NCI-H510A treated with DMSO at 0.1 percent for 48 hours (cell line): ENCODE results near the gene MTIF2.
A peak's percentile ranks its signal among the peaks of the same experiment; 100 is the strongest.
"Not testable (repeated sequence)": the region's sequence is repeated elsewhere in the genome, so short reads cannot be mapped to it uniquely, and the experiment has no call there.

ENCODE experiments used
- DNase-seq: peaks from one replicate; lab custom pipeline; 2025; lab: John Stamatoyannopoulos, UW

MTIF2 gene

DNA sequence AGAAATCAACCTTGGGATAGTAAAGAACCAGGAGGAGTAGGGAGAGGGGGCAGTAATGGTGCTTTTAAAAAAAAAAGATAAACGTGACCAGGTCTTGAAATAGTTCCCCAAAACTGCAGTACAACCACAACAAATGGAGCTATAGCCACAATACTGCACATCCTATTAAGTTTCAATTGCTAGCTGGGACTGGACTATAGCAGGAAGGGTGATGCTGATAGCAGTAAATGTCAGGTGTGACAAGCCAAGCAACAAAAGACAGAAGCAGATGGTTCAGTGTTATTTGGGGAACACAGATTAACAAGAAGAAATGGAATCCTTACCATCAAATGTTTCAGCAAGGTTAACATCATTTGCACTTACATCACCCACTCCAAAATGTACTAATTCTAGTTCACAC lies 26.4 kb downstream of the MTIF2 start:
- no peak for DNase-seq

DNA sequence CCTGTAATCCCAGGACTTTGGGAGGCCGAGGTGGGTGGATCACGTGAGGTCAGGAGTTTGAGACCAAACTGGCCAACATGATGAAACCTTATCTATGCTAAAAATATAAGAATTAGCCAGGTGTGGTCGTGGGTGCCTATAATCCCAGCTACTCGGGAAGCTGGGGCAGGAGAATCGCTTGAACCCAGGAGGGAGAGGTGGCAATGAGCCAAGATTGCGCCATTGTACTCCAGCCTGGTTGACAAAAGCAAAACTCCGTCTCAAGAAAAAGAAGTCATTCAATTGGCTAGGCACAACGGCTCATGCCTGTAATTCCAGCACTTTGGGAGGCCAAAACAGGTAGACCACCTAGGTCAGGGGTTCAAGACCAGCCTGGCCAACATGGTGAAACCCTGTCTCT lies 27.4 kb downstream of the MTIF2 start:
- not testable (repeated sequence) for DNase-seq

DNA sequence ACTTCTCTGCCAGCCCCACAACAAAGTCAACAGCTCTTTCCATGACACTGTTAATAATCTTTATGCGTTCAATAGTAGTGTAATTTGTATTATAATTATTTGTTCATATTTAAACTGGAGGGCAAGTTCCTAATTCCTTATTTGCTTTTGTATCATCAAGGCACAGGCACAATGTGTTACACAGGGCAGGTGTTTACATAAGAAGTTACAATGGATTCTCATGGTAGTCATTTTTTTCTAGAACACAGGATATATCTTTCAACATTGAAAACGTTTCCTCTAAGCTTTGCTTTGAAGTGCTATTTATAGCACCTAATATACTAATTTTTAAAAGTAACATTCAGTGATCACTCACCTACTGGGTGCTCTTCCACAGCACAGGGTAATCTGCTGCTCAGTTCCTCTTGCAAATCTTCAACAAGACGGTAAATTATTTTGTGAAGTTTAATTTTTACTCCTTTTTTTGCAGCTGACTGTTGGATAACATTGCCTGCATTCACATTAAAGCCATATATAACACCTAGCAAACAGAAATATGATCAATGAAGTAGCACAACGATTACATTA lies 29.3 kb downstream of the MTIF2 start:
- peak; percentile 26 for DNase-seq

GRCh38 chr2:55236992-55237543 lies 32.0 kb downstream of the MTIF2 start:
- DNase-seq: no peak

DNA sequence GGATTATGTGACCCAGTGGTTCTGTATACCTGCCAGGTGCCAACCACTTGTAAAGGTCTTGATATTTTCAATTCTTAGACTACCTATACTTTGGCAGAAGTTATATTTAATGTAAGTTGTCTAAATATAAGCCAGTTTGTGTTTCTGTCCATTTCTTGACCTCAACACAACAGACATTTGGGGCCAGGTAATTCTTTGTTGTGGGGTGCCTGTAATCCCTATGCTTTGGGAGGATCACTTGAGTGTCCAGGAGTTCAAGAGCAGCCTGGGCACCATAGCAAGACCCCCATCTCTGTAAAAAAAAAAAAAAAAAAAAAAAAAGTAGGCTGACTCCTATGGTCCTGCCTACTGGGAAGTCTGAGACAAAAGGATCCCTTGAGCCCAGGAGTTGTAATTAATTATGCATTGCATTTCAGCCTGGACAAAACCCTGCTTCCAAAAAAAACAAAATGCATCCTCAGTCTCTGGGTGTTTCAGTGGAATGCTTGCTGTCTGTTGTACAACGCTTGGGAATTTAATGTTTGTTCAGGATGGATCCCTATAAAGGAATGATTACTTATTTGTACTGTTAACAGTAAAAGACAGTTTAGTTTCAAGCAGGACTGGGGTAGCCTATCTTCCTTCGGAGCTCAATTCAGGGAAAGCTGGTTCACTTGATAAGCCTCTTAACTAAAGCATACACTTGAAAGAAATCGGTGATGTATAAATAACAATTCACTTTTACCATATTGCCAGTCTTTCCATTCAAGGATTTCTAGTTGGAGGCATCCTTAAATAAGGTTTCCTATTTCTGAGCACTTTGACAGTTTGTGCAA lies 33.1 kb downstream of the MTIF2 start:
- DNase-seq: no peak

- DNase-seq: no peak
These were observed 35.4 kb downstream of the MTIF2 start for GRCh38 chr2:55233658-55233940.

DNA sequence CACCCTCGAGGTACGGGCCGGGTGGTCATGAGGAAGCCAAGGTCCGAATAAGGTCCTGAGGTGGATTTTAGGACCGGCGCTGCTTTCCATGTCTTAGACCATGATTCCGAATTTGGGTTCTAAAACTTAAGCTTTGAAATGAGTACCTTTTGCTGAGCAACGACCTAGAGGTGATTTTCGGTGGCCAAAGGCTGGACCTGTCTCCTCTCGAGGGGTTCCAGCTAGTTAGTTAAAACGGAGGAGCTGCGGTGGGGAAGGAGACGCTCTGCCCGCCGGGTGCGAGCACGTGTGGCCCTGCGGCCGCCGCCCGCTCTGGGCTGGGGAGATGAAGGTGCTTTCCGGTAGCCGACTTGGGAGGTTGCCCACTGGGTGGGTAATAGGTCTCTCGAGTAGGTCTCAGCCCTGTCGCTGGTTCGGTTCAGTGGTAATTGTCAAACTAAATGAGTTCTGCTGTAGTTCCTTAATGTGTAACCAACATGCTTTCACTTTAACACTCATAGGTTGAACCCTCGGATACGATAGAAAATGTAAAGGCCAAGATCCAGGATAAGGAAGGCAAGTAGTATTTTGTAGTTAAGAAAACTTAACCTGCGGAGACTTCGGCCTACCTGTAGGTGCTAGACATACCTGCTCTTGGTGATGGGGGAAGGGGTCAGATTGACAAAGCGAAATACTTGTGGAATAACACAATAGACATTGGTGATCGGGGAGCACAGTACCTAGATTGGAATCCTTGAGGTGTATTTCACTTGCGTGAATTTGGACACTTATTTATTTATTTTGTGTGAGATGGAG lies 36.0 kb downstream of the MTIF2 start:
- no peak for DNase-seq

DNA sequence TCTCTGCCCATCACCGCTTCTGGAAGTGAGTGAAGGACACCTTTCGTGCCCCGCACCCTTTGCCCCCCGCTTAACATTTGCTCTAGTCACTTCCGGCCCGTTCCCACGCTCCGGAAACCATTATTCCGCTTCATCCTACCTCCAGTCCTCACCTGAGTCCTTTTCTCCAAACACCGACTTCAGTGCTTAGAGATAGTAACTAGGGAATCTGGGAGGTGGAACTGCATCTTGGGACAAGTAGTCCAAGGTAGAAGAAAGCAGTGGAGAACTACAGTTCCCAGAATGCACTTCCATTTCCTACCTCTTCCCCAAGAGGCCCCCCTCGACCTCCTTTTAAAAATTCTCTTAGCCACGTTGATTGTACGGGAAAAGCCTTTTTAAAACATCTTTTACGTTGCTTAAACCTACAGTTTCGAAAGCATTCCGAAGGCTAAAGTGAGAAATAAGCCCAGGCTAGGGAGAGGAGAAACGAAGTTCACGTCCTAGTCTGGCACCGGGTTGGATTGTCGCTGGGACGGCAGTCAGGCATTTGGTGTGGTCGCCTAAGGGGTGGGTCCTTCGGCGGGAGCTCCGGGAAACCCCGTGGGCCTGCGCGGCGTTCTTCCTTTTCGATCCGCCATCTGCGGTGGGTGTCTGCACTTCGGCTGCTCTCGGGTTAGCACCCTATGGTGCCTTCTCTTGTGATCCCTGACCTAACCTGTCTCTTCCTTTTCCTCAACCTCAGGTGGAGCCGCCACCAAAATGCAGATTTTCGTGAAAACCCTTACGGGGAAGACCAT lies 36.8 kb downstream of the MTIF2 start, which contains the start of the genes CLHC1 and RPS27A:
Gene CLHC1, minus strand, starts transcription at position 210 of the 779 bp plus-strand sequence. CDS start 9,882 bp downstream, outside the sequence.
Gene RPS27A, plus strand, starts transcription at position 605 of the 779 bp plus-strand sequence. Its CDS starts 137 bp downstream, at position 742.
- DNase-seq: peak; percentile 99

- peak; percentile 79 for DNase-seq
These were observed 37.4 kb downstream of the MTIF2 start for GRCh38 chr2:55231546-55232083.

DNA sequence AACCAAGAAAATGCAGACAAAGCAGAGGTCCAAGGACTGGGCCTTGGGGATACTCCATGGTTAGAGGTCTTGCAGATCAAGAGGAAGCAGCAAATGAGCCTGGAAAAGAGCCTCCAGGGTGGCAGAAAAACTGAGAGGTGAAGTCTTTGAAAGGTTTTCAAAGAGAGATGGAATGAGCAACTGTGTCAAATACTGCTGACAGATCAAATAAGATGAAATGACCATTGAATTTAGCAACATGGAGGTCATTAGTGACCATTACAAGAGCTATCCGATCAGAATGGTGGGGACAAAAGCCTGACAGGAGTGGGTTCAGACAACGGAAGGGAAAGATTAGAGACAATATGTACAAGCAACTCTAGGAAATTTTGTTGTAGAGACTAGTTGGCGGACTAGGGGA lies 38.5 kb downstream of the MTIF2 start:
- DNase-seq: no peak

- DNase-seq: no peak
These were observed 39.8 kb downstream of the MTIF2 start for GRCh38 chr2:55229221-55229620.

- no peak for DNase-seq
These were observed 40.8 kb downstream of the MTIF2 start for GRCh38 chr2:55228226-55228563.

DNA sequence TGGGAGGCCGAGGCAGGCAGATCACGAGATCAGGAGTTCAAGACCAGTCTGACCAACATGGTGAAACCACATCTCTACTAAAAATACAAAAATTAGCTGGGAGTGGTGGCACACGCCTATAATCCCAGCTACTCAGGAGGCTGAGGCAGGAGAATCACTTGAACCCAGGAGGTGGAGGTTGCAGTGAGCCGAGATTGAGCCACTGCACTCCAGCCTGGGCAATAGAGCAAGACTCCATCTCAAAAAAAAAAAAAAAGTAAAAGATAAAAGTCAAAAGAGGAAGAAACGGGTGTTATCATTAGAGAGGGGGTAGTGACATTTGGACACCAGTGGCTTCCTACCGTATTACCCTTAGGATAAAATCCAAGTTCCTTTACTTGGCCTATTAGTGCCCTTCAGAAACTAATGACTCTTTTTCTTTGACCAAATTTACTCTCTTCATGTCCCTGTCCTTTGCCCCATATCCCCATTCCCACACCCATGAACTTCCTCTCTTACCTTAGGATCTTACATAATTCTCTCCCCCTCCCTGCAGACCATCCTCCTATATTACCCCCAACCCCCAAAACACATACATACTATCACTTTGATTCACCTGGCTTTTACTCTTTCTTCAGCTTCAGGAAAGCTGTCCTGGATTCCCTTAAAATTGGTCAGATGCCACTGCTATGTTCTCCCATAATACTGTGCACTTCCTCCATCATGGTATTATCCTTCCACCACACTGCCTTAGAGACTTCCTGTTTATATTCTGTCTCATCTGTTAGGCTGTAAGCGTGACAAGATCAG lies 41.4 kb downstream of the MTIF2 start:
- DNase-seq: not testable (repeated sequence)

DNA sequence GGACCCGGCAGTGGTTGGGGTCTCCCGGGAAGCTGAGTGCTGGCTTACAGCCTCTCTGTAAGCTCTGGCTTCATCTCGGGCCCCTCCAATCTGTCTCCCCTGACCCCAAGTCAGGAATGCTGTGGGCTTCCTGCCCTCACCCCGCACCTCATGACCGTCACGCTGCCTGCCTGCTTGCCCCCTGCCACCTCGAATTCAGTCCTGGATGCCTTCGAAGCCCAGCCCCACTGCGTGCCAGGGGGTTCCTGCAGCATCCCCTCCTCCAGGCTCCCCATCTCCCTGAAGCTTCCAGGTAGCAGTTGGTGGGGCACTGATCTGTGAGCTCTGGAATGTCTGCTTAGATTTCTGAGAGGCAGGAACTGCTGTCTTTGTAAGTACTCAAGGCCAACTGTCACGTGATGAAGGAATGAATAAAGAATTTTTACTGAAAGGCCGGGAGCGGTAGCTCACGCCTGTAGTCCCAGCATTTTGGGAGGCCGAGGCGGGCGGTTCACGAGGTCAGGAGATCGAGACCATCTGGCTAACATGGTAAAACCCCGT lies 43.5 kb downstream of the MTIF2 start:
- DNase-seq: no peak

GRCh38 chr2:55224761-55225261 lies 44.2 kb downstream of the MTIF2 start:
- no peak for DNase-seq

- no peak for DNase-seq
These were observed 44.9 kb downstream of the MTIF2 start for GRCh38 chr2:55223958-55224760.

DNA sequence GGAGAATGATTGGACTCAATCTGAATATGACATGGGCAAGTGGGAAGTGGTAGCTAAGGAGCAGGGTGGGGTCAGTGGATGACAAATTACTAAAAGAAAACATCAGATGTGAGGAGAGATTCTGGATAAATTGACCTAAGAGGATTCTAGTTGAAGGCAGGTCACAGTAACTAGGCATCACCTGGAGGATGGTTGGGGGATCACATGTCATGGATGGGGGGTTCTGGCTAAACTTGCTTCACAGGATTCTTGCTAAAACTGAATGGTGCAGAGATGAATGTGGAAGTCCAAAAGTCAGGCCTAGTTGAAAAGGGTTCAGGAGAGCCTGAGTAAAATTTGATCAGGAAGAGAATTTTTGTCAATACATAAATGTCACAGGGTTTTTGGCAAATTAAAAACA lies 55.2 kb downstream of the MTIF2 start:
- DNase-seq: no peak

DNA sequence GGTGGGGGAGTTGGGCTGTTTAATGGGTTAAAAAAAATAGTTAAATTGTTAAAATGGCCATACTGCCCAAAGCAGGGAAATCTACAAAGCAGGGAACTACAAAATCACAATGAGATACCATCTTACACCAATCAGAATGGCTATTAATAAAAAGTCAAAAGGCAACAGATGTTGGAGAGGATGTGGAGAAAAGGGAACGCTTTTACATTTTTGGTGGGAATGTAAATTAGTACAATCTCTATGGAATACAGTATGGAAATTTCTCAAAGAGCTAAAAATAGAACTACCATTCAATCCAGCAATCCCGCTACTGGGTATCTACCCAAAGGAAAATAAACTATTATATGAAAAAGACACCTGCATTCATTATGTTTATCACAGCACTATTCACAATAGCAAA lies 64.1 kb downstream of the MTIF2 start:
- no peak for DNase-seq

- no peak for DNase-seq
These were observed 64.5 kb downstream of the MTIF2 start for GRCh38 chr2:55204536-55204935.
